Measurements from ENCODE around the gene POLD4.

The POLD4 gene

GRCh38 chr11:67354075-67355022, 1.0 kb upstream of the POLD4 start:
- H3K4me1 Mint-ChIP-seq = peaks cover 70% of the 10 kb centered on the region
- H3K36me3 Mint-ChIP-seq = peaks cover 18% of the 10 kb centered on the region
- ATAC-seq (no peak), DNase-seq (ENCODE audit: low spot score in 2 of 2) (no peak)
- peak overlapping the region; percentile 97 for H3K27ac Mint-ChIP-seq
- H3K4me3 Mint-ChIP-seq = peak overlapping the region; percentile 87
- H3K9me3 Mint-ChIP-seq = no peaks in the 10 kb centered on the region

- peaks cover 22% of the 10 kb centered on the region for H3K36me3 Mint-ChIP-seq
- peak overlapping the region; percentile 97 for H3K27ac Mint-ChIP-seq
- DNase-seq (ENCODE audit: low spot score in 2 of 2) = no peak
- H3K9me3 Mint-ChIP-seq = no peaks in the 10 kb centered on the region
- ATAC-seq = peak; percentile 66
- H3K4me3 Mint-ChIP-seq = peak overlapping the region; percentile 87
- peaks cover 77% of the 10 kb centered on the region for H3K4me1 Mint-ChIP-seq
These were observed 615 bp downstream of the POLD4 start for GRCh38 chr11:67352546-67353316.

DNA sequence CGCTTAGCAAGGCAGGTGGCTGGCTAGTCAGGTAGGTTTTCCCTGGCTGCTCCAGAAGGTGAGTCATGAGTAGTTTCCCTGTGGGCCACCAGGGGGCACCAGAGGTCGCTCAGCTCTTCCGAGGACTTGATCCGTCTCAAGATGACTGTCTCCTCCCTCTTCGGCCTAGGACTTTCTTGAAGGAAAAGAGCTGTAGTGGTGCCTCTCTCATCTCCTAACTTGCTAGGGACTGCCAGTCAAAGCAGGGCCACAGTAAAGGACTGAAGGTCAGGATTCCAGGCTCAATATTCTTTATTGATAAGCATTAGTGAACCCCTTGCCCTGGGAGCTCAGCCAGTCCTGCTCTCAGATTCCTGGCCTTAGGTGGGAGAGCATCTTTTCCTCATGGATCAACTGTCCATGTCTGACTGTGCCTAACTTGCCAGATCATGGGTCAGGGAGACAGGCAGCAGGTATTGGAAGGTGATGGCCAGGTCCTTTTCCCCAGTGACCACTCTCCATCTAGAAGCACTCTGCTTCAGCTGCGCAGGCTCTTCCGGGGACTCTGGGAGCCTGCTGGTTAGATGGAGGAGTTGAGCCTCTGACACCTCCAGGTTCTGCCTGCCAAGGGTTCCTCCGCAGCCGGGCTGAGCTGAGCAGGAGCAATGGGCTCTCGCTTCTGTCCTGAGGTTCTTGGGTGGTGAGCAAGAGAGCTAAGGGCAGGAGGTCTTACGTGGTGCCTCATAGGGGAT, 1.9 kb downstream of the POLD4 start:
- DNase-seq (ENCODE audit: low spot score in 2 of 2) (peak; percentile 50 to 68), ATAC-seq (no peak)
- peak overlapping the region; percentile 52 for H3K27ac Mint-ChIP-seq
- H3K36me3 Mint-ChIP-seq = peaks cover 17% of the 10 kb centered on the region
- peak overlapping the region; percentile 87 for H3K4me3 Mint-ChIP-seq
- H3K9me3 Mint-ChIP-seq = no peaks in the 10 kb centered on the region
- H3K4me1 Mint-ChIP-seq = peaks cover 69% of the 10 kb centered on the region

DNA sequence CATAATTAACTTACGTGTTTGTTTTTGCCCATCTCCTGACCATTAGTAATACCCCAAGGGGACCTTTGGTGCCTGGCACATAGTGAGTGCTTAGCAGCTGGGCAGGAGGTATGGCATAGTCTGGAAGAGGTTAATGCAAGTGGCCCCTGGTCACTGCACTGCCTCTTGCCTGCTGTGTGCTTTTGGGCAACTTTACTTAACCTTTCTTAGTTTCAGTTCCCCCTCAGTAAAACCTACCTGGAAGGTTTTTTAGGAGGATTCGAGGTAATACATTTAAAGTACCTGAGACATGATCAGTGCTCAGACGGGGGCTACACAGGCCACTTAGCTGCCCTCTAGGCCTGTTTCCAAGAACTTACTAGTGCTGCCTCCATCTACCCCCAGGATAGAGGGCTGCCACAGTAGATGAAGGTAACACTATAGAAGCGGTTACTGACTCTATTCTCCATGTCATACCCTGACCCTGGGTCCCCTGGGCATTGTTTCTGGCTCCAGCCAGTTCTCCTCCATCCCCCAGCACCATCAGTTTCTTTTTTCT, 3.3 kb downstream of the POLD4 start:
- DNase-seq (ENCODE audit: low spot score in 2 of 2) (no peak), ATAC-seq (no peak)
- no peaks in the 10 kb centered on the region for H3K9me3 Mint-ChIP-seq
- H3K4me3 Mint-ChIP-seq = no peak overlapping the region
- peaks cover 12% of the 10 kb centered on the region for H3K36me3 Mint-ChIP-seq
- peak overlapping the region; percentile 74 for H3K27ac Mint-ChIP-seq
- H3K4me1 Mint-ChIP-seq = peaks cover 73% of the 10 kb centered on the region

- no peak overlapping the region for H3K4me3 Mint-ChIP-seq
- peaks cover 12% of the 10 kb centered on the region for H3K36me3 Mint-ChIP-seq
- no peak for ATAC-seq
- peak overlapping the region; percentile 74 for H3K27ac Mint-ChIP-seq
- peaks cover 71% of the 10 kb centered on the region for H3K4me1 Mint-ChIP-seq
- no peaks in the 10 kb centered on the region for H3K9me3 Mint-ChIP-seq
- no peak for DNase-seq (ENCODE audit: low spot score in 2 of 2)
These were observed 3.9 kb downstream of the POLD4 start for GRCh38 chr11:67349457-67349856.

- H3K9me3 Mint-ChIP-seq = no peaks in the 10 kb centered on the region
- ATAC-seq (no peak), DNase-seq (ENCODE audit: low spot score in 2 of 2) (no peak)
- H3K36me3 Mint-ChIP-seq = peaks cover 12% of the 10 kb centered on the region
- H3K4me3 Mint-ChIP-seq = no peak overlapping the region
- peak overlapping the region; percentile 74 for H3K27ac Mint-ChIP-seq
- peaks cover 69% of the 10 kb centered on the region for H3K4me1 Mint-ChIP-seq
These were observed 4.3 kb downstream of the POLD4 start for GRCh38 chr11:67349036-67349435.

DNA sequence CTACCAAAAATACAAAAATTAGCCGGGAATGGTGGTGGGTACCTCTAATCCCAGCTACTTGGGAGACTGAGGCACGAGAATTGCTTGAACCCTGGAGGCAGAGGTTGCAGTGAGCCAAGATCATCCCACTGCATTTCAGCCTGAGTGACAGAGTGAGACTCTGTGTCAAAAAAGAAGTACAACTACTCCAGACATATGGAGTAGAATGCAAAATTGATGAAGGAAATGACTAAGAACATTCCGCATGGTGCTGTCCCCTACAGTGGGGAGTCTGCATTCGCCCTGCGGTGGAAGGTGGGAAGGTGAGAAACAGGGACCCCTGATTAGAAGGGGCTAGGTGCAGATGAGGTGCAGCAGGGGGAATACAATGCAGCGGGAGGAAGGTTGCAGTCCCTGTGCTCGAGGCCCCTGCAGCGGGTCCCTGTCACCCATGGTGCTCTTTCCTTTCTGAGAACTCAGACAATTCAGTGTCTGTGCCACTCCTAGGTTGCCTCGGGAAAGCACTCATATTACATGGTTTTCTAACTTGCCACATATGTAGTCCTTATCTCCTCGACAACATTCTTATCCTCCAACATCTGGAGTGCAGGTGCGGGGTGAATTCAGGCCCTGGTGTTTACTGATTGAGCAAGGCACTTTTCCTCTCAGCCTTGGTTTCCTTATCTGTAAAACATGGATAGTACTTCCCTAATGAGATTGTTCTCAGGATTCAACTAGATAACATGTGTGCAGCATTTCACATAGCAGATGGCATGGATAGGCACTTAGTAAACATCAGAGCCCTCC, 5.2 kb downstream of the POLD4 start:
- peaks cover 65% of the 10 kb centered on the region for H3K4me1 Mint-ChIP-seq

GRCh38 chr11:67345920-67346819, 7.2 kb downstream of the POLD4 start:
- Mint-ChIP-seq H3K4me1 (peaks cover 50% of the 10 kb centered on the region), H3K36me3 (peaks cover 4% of the 10 kb centered on the region), H3K4me3 (peak overlapping the region; percentile 13), H3K9me3 (no peaks in the 10 kb centered on the region), H3K27ac (peak overlapping the region; percentile 3)
- DNase-seq (ENCODE audit: low spot score in 2 of 2) = no peak
- peak; percentile 78 for ATAC-seq

More for the DNA sequence above, 5.2 kb downstream of the POLD4 start:
- Mint-ChIP-seq H3K27ac (peak overlapping the region; percentile 74), H3K36me3 (peaks cover 8% of the 10 kb centered on the region), H3K4me3 (no peak overlapping the region), H3K9me3 (no peaks in the 10 kb centered on the region)
- ATAC-seq = no peak
- no peak for DNase-seq (ENCODE audit: low spot score in 2 of 2)

DNA sequence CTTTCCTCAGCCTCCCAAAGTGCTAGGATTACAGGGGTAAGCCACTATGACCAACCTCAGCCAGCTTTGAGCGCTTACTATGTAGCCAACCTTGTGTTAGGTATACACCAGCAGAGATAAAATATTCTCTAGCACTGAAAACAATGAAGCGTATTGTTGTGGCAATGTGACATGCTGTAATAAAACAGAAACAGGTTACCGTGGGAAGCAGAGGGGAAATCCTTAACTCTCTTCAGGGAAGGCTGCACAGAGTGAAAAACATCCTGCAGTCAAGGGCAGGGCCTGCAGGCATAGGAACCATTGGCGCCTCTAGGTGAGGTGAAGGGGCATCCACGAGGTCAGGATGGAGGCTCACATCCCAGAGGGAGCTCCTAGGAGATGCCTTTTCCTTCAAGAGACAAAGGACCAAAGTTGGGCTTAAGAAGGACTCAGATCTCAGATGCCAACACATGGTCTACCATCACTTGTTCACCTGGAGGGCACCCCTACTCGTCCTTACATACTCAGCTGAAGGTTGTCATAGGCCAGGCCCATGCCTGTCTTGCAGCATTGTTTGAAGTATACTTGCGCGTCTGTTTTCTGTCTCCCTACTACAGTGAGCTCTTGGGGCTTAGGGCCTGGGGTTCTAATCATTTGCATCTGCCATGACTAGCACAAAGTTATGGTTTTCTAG, 8.0 kb downstream of the POLD4 start:
- H3K4me3 Mint-ChIP-seq = peak overlapping the region; percentile 13
- ATAC-seq = peak; percentile 38

DNA sequence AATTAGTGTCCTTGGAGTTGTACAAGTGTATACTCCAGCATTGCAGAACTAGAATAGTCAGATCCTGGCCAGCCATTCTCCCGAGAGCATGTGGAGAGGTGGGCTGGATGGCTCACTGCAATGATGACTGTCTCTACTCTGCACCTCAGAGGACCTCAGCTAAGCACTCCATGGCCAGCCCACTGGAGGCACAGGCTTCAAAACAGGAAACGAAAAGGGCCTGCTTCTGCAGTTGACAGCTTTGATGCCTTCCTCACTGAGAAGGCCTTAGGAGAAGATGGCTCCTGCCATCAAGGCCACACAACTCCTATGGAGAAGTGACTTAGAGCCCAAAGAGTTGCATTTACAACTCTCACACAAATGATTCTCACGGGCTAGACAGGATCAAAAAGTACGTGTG, 9.1 kb downstream of the POLD4 start:
- H3K4me1 Mint-ChIP-seq = peaks cover 38% of the 10 kb centered on the region
- peaks cover 4% of the 10 kb centered on the region for H3K36me3 Mint-ChIP-seq
- no peaks in the 10 kb centered on the region for H3K9me3 Mint-ChIP-seq
- H3K27ac Mint-ChIP-seq = peak overlapping the region; percentile 3
- no peak for DNase-seq (ENCODE audit: low spot score in 2 of 2)
- no peak overlapping the region for H3K4me3 Mint-ChIP-seq
- ATAC-seq = peak; percentile 20

More for the DNA sequence above, 8.0 kb downstream of the POLD4 start:
- Mint-ChIP-seq H3K4me1 (peaks cover 46% of the 10 kb centered on the region), H3K36me3 (peaks cover 4% of the 10 kb centered on the region), H3K9me3 (no peaks in the 10 kb centered on the region), H3K27ac (peak overlapping the region; percentile 3)
- DNase-seq (ENCODE audit: low spot score in 2 of 2) = no peak

- no peak for ATAC-seq
- H3K9me3 Mint-ChIP-seq = no peaks in the 10 kb centered on the region
- H3K4me1 Mint-ChIP-seq = no peaks in the 10 kb centered on the region
- no peaks in the 10 kb centered on the region for H3K36me3 Mint-ChIP-seq
- DNase-seq (ENCODE audit: low spot score in 2 of 2) = no peak
- H3K27ac Mint-ChIP-seq = no peak overlapping the region
- H3K4me3 Mint-ChIP-seq = no peak overlapping the region
These were observed 16.1 kb downstream of the POLD4 start for GRCh38 chr11:67337257-67337656.

- ATAC-seq (no peak), DNase-seq (ENCODE audit: low spot score in 2 of 2) (no peak)
- H3K4me1 Mint-ChIP-seq = no peaks in the 10 kb centered on the region
- H3K9me3 Mint-ChIP-seq = no peaks in the 10 kb centered on the region
- H3K36me3 Mint-ChIP-seq = no peaks in the 10 kb centered on the region
- H3K27ac Mint-ChIP-seq = no peak overlapping the region
- H3K4me3 Mint-ChIP-seq = no peak overlapping the region
These were observed 21.2 kb downstream of the POLD4 start for GRCh38 chr11:67332081-67332691.

DNA sequence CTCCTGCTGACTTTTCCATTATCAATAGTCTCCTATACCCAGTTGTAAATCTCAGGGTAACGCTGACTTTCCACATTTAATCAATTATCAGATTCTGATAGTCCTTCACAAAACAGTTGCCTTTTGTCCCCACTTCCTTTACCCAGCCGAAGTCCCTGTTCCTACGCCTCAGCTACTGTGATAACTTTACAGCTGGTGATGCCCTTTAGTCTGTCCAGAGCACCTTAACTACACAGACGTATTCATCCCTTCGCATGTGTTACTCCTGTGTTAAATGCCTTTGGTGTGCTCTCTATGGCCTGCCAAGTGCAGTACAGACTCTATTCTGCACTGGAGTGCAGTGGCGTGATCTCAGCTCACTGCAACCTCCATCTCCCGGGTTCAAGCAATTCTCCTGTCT, 29.8 kb downstream of the POLD4 start:
- Mint-ChIP-seq H3K36me3 (no peaks in the 10 kb centered on the region), H3K9me3 (no peaks in the 10 kb centered on the region), H3K27ac (no peak overlapping the region), H3K4me1 (no peaks in the 10 kb centered on the region), H3K4me3 (no peak overlapping the region)
- DNase-seq (ENCODE audit: low spot score in 2 of 2) (no peak), ATAC-seq (no peak)
